Measurements from ENCODE around the gene CEP350. TPM values are rescaled to one million over a fixed set of nuclear protein-coding genes. Genes with fewer than 3 reads are reported as not detected.

CEP350 gene
- total and polyA plus RNA-seq, 2 of the 13 experiments (the other 11 are each of a cell fraction or from before 2014, with no cell fraction given) = 7.6 to 35.9 TPM

GRCh38 chr1:179976970-179977651 is 22.5 kb downstream of the CEP350 start (continued):
- TF ChIP-seq FOXJ3 (CRISPR knock-in tag; IDR thresholded peaks at IDR 0.05; ENCODE audit: borderline replicate concordance) (no peak), ZFAT (CRISPR knock-in tag; conservative IDR thresholded peaks at IDR 0.05) (no peak), KDM3A (CRISPR knock-in tag; IDR thresholded peaks at IDR 0.05; ENCODE audit: low read depth) (no peak), ZSCAN5A (CRISPR knock-in tag; IDR thresholded peaks at IDR 0.05; ENCODE audit: borderline replicate concordance) (no peak), WIZ (CRISPR knock-in tag; IDR thresholded peaks at IDR 0.05) (no peak), ZBTB40 (IDR thresholded peaks at IDR 0.05) (no peak), ZBTB40 (CRISPR knock-in tag; IDR thresholded peaks at IDR 0.05) (no peak), GABPA (IDR thresholded peaks at IDR 0.05; ENCODE audit: low read depth, low read length) (no peak), GABPA (CRISPR knock-in tag; IDR thresholded peaks at IDR 0.05; ENCODE audit: low read depth) (no peak)
